PFSK-1 (cell line): ENCODE data around the gene KIF5A.

Experiments
- FOXP2 ChIP-seq: optimal IDR thresholded peaks from 2 replicates; pipeline ENCODE3; 2011; ENCODE audit warnings: borderline replicate concordance, control low read depth, inconsistent platforms; ENCODE audit not compliant: insufficient read depth; ENCODE audit errors: extremely low read length, extremely low read depth
- POLR2AphosphoS5 ChIP-seq: IDR thresholded peaks from 2 replicates; pipeline ENCODE4 v1.6.1; 2012; ENCODE audit warnings: low read depth, mild to moderate bottlenecking, control low read depth, low read length, moderate library complexity
- SIN3A ChIP-seq: IDR thresholded peaks from 2 replicates; pipeline ENCODE4 v1.6.1; 2012; ENCODE audit warnings: mild to moderate bottlenecking, low read length, moderate library complexity, borderline replicate concordance; ENCODE audit not compliant: insufficient read depth
- TAF1 ChIP-seq: IDR thresholded peaks from 2 replicates; pipeline ENCODE4 v1.6.1; 2012; ENCODE audit warnings: low read length, control low read depth, borderline replicate concordance; ENCODE audit not compliant: insufficient read depth
- TF ChIP-seq, protein P1 (sequence below), 2 experiments: IDR thresholded peaks; 2 replicates each; pipeline versions ENCODE4 v1.6.1 to v1.8.0; 2011 to 2012; ENCODE audit warnings: low read depth in 2 of 2, low read length in 2 of 2, control low read depth in 1 of 2, inconsistent platforms in 1 of 2, mild to moderate bottlenecking in 1 of 2, moderate library complexity in 1 of 2; ENCODE audit not compliant: insufficient read depth in 1 of 2

KIF5A gene

DNA sequence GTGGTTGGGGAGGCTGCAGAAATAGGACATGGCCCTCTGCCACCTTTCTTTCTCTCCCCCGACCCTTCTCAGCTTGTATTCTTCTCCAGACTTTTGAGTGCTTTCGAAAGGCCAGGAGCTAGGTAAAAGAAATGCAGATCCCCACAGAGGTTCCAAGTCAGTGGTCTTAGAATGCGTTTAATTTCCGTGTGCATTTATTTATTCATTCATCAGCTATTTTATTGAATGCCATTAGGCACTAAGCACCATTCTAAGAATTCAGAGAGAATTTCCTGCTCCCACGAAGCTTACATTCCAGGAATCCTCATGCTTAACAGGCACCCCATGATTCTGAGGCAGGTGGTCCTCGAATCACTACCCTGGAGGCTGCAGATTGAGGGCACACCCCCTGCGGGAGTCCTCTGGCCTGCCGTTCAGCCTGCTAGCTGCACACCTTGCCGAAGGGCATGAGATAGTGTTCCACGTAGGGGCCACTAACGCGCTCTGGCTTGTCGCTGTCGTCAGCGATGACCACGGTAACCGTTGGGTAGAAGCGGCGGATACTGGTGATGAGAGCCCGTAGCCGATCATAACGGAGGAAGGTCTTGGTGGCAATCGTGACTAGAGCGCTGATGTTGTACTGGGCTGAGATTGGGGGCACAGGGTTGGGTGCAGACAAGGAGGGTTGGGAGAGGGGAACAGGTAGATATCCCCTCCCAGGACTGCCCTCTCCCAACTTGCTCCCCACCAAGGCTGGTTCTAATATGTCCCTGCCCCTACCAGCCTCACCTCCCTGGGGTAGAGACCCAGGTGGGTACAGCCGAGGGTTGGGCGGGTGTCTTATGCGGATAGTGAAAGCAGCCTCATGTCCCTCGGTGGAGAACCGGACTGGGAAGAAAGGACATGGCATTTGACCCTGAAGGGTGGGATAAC is 78.7 kb downstream of the KIF5A start:
- TF ChIP-seq POLR2AphosphoS5 (no peak), SIN3A (no peak), TAF1 (no peak), FOXP2 (no peak)
- TF ChIP-seq, protein P1, sequence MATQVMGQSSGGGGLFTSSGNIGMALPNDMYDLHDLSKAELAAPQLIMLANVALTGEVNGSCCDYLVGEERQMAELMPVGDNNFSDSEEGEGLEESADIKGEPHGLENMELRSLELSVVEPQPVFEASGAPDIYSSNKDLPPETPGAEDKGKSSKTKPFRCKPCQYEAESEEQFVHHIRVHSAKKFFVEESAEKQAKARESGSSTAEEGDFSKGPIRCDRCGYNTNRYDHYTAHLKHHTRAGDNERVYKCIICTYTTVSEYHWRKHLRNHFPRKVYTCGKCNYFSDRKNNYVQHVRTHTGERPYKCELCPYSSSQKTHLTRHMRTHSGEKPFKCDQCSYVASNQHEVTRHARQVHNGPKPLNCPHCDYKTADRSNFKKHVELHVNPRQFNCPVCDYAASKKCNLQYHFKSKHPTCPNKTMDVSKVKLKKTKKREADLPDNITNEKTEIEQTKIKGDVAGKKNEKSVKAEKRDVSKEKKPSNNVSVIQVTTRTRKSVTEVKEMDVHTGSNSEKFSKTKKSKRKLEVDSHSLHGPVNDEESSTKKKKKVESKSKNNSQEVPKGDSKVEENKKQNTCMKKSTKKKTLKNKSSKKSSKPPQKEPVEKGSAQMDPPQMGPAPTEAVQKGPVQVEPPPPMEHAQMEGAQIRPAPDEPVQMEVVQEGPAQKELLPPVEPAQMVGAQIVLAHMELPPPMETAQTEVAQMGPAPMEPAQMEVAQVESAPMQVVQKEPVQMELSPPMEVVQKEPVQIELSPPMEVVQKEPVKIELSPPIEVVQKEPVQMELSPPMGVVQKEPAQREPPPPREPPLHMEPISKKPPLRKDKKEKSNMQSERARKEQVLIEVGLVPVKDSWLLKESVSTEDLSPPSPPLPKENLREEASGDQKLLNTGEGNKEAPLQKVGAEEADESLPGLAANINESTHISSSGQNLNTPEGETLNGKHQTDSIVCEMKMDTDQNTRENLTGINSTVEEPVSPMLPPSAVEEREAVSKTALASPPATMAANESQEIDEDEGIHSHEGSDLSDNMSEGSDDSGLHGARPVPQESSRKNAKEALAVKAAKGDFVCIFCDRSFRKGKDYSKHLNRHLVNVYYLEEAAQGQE (IDR thresholded peaks at IDR 0.05; ENCODE audit: insufficient read depth in 1 of 2, low read depth in 2 of 2, low read length in 2 of 2), result no peak

DNA sequence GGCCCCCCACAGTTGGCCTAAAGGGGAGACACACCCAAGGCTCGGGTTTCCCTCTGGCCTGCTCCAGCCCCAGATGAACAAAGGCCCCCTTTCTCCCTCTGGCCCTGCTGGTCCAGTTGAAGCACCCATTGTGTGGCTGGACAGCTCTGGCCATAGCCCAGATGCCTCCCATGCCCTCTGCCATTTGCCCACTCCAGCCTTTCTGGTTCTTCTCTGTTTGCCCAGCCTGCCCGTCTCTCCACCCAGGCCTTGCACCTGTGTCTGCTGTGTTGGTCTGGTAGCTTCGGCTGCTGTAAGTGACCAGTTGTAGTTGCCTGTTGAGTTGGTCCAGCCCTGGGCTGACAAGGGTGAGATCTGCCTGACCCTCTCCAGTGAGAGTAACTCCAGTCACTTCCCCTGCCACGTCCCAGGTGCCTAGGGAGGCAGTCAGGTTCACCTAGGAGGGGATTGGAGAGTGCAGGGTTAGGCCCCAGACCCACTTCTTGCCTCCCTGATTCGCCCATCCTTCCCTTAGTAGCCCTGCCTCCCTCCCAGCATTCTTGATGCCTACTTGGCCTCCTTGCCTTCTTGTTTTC is 80.1 kb downstream of the KIF5A start:
- no peak for TF ChIP-seq SIN3A
- no peak for TF ChIP-seq FOXP2
- TF ChIP-seq, protein P1 (IDR thresholded peaks at IDR 0.05; ENCODE audit: insufficient read depth in 1 of 2, low read depth in 2 of 2, low read length in 2 of 2), result no peak
- no peak for TF ChIP-seq POLR2AphosphoS5
- no peak for TF ChIP-seq TAF1

DNA sequence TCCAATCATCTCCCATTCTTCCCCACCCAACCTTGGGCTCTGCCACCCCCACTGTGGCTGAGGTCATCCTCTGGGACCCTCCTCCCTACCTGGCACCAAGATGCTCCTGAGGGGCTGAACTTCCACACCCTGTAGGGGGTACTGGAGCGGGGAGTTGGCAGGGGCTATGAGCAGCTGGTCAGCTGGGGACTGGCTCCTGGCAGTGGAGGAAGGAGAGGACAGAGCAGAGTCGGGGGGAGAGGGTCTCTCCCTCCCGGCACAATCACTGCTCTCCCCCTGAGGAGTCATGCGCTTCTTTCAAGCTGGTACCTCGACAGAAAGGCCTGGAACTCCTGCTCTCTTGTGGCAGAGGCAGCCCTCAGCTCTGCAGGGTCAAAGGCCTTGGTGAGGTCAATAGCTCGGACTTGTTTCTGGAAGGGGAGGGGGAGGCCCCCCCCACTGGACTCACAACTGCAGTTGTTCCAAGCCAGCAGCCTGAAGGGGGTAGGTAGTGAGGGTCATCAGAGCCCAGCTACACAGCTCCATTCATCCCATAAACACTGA is 81.1 kb downstream of the KIF5A start:
- TF ChIP-seq FOXP2 (no peak), TAF1 (no peak), SIN3A (no peak), POLR2AphosphoS5 (no peak)
- TF ChIP-seq, protein P1 (IDR thresholded peaks at IDR 0.05; ENCODE audit: insufficient read depth in 1 of 2, low read depth in 2 of 2, low read length in 2 of 2), result no peak

DNA sequence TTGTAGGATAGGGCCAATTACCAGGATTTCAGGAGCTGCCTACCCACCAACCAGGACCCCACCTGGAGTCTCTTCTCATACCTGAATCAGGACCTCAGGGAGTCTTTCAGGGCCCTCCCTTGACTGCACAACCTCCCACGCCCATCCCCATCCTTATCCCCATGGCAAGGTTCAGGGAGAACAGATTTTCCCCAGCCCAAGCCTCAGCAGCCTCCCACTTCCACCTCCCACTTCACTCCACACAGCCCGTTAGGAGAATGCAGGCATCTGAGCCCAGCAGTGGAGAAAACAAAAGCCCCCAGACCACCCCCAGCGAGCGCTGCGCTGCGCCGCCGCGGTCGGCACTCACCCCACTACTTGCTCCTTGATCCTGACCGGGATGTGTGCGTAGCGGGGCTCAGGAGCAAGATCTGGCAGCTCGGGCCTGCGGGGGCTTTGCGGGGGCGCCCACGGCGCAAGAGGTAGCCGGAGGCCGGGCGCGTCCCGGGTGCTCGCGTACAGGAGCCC is 81.8 kb downstream of the KIF5A start:
- TF ChIP-seq SIN3A, result no peak

DNA sequence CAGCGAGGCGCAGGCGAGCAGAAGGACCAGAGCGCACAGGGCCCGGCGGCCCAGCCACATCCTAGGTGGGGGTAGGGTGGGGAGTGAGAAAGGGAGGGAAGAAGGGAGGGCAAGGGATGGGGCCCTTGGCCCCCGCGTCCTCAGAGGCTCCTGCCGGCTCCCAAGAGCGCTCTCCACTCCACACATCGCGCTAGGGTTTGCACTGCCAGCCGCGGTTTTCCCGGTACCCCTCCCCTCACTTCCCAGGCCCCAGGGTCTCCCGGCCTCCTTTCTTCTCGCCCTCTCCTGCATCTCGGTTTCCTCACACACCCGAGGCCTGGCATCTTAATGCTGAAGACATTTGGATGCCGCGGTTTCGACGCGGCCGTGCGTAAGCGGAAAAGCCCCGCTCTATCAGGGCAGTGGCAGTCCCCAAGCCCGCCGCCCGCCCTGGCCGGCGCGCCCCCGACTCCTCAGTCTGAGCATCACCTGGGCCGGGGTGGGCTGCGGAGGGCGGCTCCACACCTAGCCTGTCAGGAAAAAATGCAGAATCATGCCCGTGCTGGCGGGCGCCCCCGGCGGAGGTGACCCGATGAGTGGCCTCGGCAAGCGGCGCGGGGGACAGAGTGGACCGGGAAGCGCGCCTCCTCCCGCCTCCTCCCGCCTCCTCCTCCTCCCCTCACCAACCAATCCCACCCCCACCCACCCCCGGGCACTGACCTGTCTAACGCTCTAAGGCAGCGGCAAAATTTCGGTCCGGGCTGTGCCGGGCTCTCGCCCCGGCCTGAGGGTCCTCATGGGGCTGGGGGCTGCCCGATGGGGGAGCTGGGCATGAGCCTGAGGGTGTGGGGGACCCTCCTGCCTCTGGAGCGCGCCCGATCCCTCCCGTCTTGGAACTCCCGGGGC is 82.5 kb downstream of the KIF5A start:
- TF ChIP-seq SIN3A (no peak), FOXP2 (no peak), POLR2AphosphoS5 (no peak), TAF1 (no peak)
- TF ChIP-seq, protein P1 (IDR thresholded peaks at IDR 0.05; ENCODE audit: insufficient read depth in 1 of 2, low read depth in 2 of 2, low read length in 2 of 2), result no peak
